Prostate gland (tissue), 2 donors: ENCODE data around the gene TMEM219.

Experiments
- CTCF ChIP-seq, 4 experiments: fragments of 200-600 bp in 2 of 4; fragments of 450-650 bp in 2 of 4; sonication (generic) in 2 of 4; IDR thresholded peaks; 1 replicate in 3 of 4; 2 replicates in 1 of 4; pipeline ENCODE4 v1.5.1; 2016 to 2019; ENCODE audit warnings: antibody characterized with exemption in 4 of 4, mild to moderate bottlenecking in 2 of 4, moderate library complexity in 2 of 4
- POLR2A ChIP-seq: fragments of 450-650 bp; IDR thresholded peaks from one replicate; pipeline ENCODE4 v1.6.1; 2016; ENCODE audit warnings: antibody characterized with exemption, mild to moderate bottlenecking

- no peak for TF ChIP-seq CTCF (IDR thresholded peaks at IDR 0.05)
- no peak for TF ChIP-seq POLR2A
These were observed 37.7 kb downstream of the TMEM219 start for GRCh38 chr16:29999605-30000004.
